Stimulated activated CD8-positive, alpha-beta memory T cell treated with anti-CD3 and anti-CD28 coated beads, Interleukin-4, amount 100 ng/mL, for 48 hours (primary cell): ENCODE data around the gene PIWIL1.

Experiments used
- DNase-seq: peaks from one replicate; pipeline ENCODE4 v3.0.0-alpha.2; 2020

PIWIL1 gene

DNA sequence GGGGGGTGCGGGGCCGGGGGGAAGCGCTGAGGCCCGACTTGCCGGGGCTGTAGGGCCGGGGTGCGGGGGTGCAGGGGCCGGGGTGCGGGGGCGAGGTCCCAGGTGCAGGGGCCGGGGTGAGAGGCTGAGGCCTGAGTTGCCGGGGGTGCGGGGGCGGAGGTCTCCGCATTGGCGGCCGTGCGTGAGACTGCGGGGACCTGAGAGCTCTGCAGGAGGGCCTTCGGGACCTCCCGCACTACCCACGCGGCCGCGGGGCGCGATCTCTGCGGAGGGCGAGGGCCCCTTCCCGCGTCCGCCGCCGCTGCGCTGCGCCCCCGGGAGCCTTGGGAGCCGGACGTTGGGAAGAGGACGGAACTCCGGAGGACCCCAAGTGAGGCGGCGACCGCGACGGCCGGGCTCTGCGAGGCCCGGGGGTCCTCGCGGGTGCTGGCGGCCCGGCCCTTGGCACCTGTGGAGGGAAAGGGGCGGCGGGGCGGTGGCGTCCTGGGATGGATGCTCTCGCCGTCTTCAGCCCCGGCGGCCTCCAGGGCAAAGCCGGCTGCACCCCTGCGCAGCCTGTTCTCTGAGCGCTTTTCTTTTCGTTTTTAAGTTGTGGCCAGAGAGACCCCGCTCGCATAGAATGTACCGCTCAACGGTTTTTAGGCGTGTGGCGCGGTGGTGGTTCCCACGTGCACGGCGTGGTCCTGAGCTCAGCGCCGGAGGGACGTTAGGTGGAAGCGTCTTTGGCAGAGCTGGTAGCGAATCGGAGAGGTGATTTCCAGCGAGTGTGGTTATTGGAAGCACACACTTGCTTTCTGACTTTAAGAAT, 1.3 kb downstream of the PIWIL1 start:
- DNase-seq: no peak

GRCh38 chr12:130339951-130340350, 2.3 kb downstream of the PIWIL1 start:
- no peak for DNase-seq

DNA sequence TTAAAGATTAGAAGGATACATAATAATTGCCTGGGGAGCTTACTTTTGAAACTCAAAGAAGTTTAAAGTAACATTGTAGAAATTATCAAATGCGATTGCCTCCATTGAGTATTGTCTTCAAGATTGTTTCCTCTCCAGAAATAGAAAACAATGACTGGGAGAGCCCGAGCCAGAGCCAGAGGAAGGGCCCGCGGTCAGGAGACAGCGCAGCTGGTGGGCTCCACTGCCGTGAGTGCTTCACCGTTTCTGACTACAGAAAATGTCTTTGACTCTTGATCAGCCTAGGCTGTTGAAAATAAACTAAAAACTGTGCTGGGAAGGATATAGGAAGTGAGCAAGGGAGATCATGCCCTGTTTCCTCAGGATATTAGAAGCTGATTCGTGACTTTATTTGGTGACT, 4.8 kb downstream of the PIWIL1 start:
- DNase-seq: no peak

DNA sequence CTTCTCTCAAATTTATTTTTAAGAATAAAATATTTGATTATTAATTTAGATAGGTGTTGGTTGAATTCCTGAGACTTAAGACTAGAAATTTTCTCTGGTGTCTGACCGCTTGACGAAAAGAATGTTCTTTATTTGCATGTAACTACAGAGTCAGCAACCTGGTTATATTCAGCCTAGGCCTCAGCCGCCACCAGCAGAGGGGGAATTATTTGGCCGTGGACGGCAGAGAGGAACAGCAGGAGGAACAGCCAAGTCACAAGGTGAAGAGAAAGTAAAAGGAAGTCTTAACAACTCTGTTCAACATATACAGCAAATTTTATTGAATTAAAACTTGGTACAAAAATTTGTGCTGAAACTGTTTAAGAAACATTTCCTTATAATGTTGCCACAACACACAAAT, 5.2 kb downstream of the PIWIL1 start:
- no peak for DNase-seq

DNA sequence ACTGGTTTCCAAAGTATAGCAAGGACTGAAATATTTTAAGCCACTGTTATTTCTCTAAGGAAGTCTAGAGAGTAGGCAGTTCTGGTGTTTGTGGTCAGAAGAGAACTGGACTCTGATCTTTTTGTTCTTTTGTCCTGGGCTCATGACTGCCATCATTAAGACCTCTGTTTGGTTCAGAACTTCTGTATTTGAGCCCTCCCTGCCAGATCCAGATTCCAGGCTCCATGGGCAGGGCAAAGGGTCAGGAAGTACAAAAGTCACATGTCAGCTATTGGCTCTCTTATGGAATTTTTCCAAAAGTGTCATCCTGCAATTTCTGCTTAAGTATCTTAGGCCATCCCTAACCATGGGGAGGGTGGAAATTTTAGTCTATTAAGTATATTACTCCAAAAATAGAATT, 6.8 kb downstream of the PIWIL1 start:
- DNase-seq: no peak

DNA sequence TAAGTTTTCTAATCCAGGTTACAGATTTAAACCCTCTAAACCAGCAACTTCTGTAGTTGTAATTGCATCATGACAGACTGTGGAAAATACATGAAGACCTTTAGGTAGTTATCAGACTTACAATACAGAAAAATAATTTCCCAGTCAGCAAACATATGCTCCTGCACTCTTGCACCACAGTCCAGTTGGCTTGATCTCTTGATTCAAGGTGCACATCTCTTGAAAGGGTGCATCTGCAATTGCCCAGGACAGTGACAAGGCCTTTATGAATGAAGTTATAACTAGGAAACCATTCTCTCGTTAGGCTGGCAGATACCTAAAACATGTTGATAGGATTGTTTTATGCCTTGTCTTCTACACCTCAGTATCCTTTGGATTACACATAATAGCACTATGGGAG, 7.6 kb downstream of the PIWIL1 start:
- DNase-seq: no peak

- no peak for DNase-seq
These were observed 9.9 kb downstream of the PIWIL1 start for GRCh38 chr12:130347588-130347987.

- DNase-seq: no peak
These were observed 13.0 kb downstream of the PIWIL1 start for GRCh38 chr12:130350715-130351114.

GRCh38 chr12:130351326-130351725, 13.6 kb downstream of the PIWIL1 start:
- DNase-seq: no peak

- DNase-seq: no peak
These were observed 15.4 kb downstream of the PIWIL1 start for GRCh38 chr12:130353081-130353480.

DNA sequence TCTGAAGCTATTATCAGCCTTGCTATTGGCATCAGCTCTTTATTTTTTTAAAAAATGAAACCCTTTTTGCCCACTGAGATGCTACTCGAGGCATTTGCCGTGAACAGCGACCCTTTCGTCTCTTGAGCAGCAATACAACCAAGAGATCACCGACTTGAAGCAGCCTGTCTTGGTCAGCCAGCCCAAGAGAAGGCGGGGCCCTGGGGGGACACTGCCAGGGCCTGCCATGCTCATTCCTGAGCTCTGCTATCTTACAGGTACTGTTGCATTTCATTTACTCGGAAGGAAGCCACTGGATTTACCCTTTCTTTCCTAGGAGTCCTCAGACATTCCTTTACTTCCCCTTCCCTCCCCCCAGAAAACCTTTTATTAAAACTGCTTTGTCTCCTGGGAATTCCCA, 16.7 kb downstream of the PIWIL1 start:
- DNase-seq: no peak

DNA sequence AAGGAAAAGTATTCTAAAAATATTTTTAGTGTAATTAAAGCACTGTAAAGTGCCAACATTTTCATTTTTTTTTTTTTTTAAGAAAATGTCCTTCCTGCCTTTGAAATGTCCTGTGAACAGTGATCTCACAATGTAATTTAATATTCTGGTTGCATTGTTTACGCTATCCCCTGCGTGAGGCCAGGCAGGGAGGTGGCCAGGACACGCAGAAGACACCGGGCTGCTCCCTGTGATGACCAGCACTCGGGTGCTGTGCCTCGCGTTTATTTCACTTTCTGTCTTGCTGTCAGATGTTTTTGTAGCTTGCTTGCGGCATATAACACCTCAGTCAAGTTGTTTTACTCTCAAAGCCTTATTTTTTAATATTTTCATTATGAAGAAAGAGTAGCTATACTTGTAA, 18.5 kb downstream of the PIWIL1 start:
- DNase-seq: no peak

DNA sequence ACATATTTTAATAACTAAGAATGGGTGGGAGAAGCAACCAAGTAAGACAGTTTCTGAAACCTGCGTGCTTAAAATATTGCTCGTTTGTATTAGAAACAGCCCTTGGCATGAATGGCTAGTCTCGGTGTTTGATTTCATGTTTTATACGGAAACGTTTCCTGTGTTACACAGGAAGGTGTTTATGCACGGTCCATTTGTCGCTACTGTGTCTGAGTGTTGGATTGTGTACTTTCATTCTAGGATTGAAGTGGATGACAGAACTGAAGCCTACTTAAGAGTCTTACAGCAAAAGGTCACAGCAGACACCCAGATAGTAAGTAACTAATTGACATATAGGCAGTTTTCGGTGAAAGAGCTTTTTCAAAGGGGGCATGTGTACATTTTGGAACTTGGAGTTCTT, 19.6 kb downstream of the PIWIL1 start:
- DNase-seq: no peak

GRCh38 chr12:130357729-130358330, 20.1 kb downstream of the PIWIL1 start:
- DNase-seq: no peak

DNA sequence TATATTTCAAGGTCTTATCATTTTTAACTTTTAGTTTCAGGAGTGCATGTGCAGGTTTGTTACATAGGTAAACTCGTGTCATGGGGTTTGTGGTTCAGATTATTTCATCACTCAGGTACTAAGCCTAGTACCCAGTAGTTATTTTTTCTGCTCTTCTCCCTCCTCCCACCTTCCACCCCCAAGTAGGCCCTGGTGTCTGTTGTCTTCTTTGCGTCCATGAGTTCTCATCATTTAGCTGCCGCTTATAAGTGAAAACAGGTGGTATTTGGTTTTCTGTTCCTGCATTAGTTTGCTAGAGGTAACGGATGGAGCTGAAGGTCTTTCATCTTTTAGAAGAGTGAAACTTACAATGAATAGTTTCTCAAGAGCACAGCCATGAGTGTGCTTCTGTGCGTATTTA, 24.4 kb downstream of the PIWIL1 start:
- DNase-seq: no peak

GRCh38 chr12:130364578-130364977, 26.9 kb downstream of the PIWIL1 start:
- DNase-seq: no peak

DNA sequence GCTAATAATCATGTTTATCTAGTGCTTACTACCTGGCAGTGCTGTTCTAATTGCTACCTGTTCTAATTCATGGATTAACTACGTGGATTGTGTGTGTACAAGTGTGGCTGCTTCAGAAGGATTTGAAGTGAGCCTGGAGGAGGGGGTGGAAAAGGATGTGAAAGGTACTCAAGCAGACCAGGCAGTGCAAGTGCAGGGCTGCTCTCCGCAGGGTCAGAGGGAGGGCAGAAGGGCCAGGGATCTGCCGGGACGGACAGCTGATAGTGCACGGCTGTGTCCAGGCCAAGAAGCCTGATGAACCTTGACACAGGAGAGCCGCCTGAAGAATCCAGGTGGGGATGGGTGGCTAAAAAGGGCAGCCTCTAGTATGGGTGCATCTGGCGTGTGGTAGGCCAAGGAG, 28.5 kb downstream of the PIWIL1 start:
- DNase-seq: no peak

- DNase-seq: no peak
These were observed 29.3 kb downstream of the PIWIL1 start for GRCh38 chr12:130367003-130367402.

DNA sequence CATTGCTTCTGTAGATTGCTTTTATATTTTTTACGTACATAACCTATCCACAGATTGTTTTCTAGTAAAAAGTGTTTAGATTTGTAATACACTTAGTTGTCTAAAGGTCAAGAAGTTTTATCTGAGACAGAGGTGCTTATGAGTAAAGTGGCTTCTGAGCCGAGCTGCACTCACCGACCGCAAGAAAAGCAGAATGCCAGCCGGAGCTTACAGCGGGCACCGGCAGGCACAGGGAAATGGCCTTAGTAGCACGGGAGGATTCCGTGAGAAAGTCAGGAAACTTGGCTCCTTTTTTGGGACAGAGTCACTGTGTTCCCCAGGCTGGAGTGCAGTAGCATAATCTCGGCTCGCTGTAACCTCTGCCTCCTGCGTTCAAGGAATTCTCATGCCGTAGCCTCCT, 29.8 kb downstream of the PIWIL1 start:
- no peak for DNase-seq

- no peak for DNase-seq
These were observed 32.1 kb downstream of the PIWIL1 start for GRCh38 chr12:130369816-130370215.

- no peak for DNase-seq
These were observed 33.6 kb downstream of the PIWIL1 start for GRCh38 chr12:130371296-130371695.

- no peak for DNase-seq
These were observed 35.2 kb downstream of the PIWIL1 start for GRCh38 chr12:130372936-130373335.

- DNase-seq: no peak
These were observed 36.4 kb downstream of the PIWIL1 start for GRCh38 chr12:130374083-130374482.

DNA sequence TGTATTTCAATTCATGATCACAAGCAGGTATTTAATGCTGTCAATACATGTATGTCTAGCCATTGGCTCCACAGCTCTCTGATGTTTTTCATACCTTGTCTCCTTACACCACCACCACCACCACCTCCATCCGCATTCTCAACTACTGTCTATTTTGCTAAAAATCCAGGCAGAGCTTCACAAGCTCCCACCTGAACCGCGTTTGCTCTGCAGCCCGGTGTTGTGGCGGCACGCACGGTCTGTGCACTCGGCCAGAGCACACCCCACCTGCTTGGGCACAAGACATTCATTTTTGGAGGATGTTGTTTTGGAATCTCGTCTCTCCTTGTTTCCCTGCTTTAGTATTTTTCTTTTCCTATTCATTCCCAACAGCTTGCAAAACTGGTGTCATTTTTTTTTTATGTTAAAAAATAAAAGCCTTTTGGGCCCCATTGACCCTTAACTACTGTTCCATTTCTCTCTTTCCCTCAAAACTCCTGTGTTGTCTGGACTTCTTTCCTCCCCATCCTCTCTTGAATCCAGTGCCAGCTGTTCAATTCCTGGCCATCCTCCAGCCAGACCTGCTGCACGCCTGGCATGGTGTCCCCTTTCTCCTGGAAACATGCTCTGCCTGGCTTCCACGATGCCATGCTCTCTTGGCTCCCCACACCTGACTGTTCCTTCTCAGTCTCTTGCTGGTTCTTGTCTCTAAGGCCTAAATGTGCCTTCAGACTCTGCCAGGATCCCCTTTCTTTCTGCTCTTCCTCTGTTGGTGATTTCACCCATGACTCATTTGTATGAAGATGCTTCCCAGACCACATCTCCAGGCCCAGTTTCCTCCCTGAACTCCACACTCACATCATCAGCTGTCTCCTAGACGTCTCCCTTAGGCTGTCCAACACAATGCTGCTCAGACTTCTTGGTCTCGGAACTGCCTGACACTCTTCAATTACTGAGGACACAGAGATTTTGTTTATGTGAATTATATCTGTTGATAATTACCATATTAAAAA, 37.9 kb downstream of the PIWIL1 start:
- no peak for DNase-seq
